ENCODE measurements around the gene CFAP54. TPM values are rescaled to one million over a fixed set of nuclear protein-coding genes. Genes with fewer than 3 reads are reported as not detected.

Gene CFAP54
- polyA plus RNA-seq, 5 donors: 1.1 to 3.2 (median 2.5) TPM

DNA sequence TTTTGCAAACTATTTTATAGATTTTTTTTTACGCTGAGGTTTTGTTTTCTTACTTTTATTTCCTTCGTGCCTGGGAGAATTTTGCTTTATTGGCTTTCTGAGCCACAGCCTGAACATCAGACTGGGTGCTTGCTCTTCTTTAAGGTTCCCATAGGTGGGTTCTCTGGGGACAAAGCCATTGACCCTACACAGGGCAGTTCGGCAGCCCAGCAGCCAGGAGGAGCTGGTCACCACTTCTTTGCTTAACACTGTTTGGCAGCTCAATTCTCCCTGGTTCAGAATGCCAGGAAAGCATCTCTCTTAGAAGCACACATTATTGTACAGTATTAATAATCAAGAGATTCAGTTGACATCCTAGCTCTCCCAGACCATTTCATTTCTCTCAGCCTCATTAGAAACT is 276.9 kb downstream of the CFAP54 start:
- DNase-seq: no peak

DNA sequence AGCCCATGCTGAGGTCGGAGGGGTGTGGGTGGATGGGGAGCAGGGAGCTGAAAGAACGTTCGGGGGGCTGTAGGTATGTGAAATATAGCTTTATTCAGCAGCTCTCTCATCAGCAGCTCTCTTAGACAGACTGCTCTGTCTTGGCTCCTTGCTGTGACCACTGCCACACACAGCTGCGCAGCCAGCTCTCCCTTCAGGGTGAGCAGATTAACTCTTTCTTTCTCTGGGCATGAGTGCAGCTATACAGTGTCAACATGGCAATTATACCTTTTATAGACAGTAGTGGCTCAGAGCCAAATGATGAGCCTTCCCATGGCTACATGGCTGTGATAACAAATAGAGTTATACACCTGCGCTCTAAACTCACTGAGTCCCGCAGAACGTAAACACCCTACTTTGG is 280.0 kb downstream of the CFAP54 start:
- no peak for DNase-seq

DNA sequence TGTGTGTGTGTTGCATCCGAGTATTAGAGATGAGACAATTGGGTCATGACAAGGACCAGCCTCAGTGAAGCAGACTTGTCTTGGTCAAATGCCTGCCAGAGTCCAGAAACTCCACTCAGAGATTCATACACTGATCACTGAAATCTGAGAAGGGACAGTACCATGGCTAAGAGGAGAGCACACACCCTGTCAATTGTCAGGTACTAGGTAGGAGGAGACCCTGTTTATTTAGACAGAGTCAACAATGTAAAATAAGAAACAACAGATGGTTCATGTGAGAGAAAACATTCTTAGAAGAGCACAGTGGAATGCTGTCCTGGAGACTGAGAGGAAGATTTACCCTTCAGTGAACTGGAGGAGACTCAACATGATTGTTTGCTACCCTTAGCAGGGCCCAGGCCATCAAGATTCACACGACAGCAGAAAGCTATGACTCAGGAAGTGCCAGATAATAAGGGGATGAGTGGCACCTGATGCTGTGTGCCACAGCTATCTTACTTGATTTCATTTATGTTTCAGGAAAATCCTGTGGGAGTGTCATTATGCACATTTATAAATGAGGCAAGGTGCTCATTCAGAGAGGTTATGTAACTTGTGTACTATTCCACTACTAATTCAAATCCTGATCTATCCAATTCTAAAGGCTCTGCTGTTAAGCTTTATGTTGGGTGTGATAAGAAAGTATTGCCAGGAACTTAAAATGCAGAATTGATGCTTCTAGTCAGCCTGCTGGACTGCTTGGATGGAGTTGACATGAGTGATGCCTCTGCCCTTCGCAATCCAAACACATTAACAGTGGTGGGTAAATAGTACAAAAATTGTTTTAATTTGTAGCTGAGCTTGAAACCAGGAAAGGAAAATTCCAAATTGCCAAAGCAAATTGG is 281.1 kb downstream of the CFAP54 start:
- no peak for DNase-seq

DNA sequence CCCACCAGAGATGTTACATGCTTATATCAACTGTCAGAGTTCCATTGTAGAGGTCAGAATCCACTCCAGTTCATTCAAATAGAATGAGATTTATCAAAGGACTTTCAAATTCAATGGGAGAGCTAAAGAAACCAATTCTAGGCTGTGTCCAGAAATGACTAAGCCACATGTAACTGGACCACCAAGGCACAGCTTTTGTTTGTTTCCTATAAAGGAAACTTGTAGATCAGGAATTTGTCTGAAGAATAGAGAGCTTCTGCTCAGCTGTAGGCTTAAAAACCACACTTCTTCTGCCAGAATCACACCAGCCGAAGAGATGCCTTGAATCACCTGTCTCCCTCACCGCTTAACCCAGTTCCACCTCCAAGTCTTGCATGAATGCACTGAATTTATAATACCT is 283.7 kb downstream of the CFAP54 start:
- no peak for DNase-seq

DNA sequence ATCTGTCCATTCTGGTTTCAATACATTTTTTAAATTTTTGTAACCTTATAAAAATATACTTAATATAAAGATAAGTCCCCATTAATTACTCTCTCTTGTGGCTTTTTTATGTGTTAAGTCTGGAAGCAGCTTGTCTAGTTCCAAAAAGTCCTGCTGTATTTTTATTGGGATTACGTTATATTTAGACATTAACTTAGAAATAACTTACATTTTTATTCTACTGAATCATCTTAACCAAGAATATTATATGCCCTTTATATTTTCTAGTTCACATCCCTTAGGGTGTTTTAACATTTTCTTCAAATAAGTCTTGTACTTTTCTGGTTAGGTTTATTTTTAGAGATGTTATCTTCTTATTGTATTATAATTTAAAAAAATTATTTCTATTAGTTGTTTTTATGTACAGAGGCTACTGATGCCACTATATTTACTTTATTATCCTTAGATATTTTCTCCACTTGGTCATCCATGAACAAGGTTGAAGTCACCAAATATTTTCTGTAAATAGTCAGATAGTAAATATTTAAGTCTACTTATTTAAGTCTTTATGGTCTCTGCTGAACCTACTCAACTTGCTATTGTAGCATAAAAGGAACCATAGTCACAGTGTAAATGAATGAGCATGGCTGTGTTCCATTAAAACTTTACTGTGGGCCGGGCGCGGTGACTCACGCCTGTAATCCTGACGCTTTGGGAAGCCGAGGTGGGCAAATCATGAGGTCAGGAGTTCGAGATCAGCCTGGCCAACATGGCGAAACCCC is 285.3 kb downstream of the CFAP54 start:
- DNase-seq: no peak

DNA sequence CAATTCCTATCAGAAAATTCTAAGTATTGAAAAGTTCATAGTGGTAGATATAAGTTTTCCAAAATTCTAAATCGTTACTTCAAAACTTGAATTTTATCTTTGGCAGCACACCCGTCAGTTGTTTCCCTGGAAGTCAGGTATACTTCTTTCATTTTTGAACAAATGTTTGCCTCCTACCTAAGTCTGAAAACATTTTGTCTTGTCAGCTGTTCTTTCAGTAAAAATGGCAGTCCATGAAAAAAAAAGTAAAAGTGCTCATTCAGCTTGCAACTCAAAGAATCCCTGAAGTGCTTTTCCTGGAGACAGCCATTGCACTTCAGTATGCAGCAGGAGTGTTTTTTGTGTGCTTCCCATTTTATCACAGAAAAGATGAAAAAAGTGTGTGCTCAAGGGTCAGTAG is 287.5 kb downstream of the CFAP54 start:
- DNase-seq: no peak

DNA sequence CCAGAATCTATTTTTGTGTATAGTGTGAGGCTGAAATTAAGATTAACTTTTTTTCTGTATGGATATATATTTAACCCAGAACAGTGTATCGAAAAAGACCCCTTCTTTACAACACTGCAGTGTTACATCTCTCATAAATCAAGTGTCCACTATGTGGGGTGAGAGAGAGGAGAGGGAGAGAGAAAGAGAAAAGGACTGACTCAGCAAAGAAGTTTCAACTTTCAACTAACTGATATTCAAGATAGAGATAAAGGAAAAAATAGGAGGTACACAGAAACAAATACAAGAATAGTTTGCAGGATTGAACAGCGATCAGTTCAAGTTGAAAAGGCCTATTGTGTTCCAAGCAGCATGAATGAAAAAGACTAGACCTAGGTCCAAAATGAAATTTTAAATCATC is 291.0 kb downstream of the CFAP54 start:
- no peak for DNase-seq

DNA sequence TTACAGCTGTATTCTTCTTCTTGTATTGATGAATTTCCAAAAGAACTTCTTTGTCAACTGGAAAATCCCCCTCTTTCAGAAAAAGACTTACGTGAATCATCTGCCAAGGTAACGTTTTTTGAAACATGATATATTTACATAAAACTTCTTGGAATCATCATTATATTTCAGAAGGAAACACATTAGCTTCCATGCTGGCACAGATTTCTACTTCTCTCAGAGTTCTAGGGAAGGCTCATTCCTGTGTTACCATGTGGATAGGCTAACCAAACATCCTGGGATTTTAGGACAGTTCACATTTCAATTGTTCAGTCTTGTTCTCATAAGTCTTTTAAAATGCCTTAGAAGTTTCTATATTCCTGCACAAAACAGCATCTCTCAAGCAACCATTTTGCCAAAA is 297.4 kb downstream of the CFAP54 start:
- no peak for DNase-seq

DNA sequence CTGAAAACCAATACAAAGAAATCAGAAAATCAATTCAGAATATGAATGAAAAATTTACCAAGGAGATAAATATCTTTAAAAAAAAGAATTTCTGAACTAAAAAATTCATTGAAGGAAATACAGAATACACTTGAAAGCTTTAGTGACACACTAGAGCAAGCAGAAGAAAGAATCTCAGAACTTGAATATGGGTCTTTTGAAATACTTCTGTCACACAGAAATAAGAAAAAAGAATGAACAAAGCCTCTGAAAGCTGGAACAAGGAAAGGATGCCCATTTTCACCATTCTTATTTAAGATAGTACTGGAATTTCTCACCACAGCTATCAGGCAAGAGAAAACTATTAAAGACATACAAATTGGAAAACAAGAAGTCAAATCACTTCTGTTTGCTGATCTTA is 314.6 kb downstream of the CFAP54 start:
- no peak for DNase-seq

DNA sequence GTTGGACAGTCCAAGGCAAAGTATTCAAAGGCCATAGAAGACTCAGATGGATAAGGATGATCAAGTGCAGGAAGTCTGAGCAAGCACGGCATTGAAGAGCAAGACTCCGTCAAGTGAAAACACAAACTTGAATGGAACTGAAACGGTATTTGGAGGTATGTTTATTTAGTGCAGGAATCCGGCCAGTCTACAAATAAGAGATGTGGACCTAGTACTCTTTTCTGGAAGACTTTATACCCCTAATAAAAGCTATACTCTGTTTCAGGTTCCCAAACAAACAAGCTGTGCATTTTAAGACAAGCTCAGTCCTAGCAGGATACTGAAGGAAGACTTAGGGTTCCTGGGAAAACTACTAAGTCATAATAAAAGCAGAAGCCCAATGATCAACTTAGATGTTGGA is 316.9 kb downstream of the CFAP54 start:
- no peak for DNase-seq

DNA sequence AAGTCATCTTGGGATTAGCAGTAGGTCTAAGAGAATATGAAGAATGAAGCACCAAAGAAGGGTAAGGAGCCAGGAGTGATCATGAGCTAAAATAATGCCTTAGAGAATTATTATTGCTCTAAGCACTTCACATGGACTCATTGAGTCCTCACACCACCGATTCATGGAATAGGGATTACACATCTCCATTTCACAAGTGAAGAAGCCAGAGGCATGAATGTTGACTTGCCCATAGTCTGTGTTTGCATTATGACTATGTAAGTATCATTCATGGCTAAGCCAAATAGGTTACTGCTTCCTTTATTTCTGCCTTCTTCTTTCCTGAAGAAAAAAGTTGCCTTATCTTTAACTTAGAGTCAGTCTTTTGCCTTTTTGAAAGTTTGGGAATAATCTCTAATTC is 318.4 kb downstream of the CFAP54 start:
- DNase-seq: no peak

DNA sequence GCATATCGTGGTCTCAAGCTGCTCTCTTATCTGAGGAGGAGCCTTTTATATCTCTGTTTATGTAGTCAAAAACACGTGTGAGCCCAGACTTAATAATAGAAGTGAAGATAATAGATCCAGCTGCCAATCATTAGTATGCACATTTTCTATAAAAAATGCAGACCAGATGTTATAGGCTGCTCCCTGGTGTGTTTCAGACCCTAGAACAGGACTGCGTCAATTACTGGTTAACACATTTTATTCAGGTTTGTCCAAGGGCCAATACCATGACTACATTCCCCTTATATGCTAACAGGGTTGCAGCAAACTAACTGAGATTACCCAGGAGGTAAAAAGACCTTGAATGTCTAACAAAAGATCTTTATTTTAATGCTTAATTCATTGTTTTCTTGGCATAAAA is 319.2 kb downstream of the CFAP54 start:
- no peak for DNase-seq

DNA sequence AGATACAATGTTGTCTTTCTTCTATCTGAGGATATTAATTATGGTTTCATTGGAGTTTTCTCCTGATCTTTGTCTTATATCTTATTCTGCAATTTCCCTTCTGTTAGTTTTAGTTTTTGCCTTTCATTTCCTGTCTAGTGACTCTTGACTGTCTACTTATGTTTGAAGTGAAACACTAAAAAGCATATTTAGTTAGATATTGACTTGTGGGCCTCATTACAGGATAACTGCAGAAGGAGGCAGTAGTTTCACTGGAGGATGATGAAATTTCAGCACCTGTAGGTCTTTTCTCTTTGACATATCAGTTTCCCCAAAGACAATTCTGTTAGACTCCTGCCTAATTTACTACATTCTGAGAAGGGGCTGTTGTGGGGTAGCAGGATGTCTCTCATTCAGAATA is 320.1 kb downstream of the CFAP54 start:
- DNase-seq: no peak

DNA sequence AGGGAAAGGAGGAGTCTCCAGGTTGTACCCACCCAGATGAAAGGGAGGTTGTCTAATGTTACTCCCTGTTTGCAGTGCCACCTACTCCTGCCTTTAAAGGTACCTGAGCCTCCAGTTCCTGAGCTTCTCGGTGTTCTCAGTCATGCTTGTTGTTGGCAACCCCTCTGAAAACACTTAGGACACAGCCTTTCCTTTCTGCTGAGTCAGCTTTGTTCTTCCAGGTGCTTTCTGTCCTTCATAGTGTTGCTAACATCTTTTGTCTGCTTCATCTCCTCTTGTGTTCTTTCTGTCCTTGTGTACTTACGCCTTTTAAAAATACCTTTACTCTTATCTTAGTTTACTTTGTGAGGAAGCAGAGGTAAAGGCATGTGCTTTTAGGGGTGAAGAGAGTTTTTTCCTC is 320.7 kb downstream of the CFAP54 start:
- peak in 1 of 2 donors; percentile 0 for DNase-seq

DNA sequence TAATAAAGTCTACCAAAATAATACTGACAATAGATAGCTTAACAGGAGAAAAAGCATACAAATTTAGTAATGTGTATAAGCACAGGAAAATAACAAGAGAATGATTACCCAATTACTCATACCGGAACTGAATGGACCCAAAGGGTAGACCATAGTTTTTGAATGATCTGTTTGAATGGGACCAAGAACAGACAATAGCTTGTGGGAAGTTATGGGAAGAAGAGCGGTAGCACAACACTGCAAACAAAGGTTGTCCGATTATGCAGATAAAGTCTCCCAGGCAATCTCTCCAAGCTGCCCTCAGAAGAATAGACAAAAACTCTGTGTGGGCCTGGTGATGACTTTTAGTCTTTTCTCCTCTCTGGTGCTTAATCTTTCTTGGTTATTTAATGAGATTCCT is 321.1 kb downstream of the CFAP54 start:
- no peak for DNase-seq

DNA sequence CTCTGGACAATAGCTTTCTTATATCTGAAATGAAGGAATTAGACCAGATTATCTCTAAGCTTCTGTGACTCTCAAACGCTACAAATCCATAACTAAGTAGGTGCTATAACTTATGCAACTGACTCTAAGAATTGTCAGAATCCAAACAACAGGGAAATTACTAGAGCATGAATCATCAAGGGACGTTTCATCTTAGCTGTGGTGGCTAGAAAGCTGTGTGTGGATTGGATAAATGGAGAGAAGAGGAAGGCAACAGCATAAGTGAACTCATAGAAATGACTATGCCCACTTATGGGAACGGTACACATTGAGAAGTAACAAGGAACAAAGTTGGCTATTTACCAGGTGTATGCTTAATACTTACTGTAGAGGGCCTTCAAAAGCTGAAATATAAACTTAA is 321.7 kb downstream of the CFAP54 start:
- DNase-seq: no peak

DNA sequence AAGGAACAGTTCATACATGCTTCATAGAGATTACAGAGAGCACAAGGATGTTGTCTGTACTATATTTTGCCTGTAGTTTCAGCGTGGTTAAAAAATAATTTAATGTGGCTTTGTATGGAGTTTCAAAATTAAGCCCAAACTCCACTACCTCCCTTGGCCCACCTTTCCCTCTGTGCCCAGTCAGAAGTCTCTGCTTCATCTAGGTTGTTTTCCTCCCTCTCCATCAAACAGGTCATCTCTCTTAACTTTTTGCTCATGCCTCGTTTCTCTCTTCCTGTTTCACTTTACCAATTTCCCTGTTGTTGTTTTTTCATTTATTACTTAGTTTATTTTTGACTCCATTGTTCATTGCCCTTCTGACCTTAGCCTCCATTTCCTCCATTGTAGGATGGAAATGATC is 322.8 kb downstream of the CFAP54 start:
- DNase-seq: no peak

DNA sequence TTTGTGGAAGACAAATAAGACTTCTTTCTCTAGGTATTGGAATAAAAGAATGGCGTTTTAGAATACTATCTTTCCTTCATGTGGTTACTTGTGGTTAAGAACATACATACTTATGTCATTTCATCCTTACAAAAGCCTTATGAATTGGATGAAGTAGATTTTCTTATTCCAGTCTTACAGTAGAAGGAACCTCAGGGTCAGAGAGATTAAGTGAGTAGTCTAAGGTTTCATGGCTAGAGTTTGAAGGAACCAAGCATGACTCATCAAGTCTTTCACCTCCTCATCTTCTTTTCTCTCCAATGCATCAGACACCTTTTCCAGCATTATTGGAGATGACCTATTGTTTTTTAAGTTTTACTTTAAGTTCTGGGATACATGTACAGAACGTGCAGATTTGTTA is 324.8 kb downstream of the CFAP54 start:
- no peak for DNase-seq

DNA sequence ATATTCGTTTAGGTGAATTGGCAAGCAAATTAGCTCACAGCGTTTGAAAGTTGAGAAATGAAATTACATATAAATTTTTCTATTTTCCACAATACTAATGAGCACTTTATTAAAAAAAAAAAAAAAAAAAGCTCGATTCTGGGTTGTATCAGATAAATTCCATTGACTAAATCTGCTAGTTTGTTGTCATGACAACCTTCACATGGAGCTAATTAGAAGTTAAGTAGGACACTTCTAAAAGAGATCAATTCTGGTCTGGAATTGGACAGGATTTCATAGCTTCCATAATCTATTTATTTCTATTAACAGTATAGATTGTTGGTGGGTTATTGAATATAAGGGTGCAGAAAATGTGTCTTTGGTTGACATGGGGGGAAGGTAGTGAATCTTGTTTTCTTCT is 332.2 kb downstream of the CFAP54 start:
- DNase-seq: no peak

DNA sequence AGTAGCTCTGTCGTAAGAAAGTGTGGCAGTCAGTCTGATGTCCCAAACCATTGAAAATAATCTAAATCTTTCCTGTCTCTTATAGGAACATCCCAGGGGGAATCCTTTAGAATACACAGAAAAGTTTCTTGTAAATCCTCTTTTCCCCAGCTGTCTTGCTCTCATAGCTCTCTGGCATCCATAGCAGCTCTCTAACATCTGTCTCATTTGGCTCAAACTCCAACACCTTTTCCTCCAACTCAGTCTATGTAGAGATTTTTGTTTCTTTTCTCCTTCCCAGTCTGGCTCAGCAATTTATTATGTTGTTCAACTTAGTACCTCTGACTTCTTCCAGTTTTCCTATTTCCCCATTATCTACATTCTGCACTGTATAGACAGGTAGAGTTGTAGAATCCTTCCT is 333.3 kb downstream of the CFAP54 start:
- DNase-seq: no peak

DNA sequence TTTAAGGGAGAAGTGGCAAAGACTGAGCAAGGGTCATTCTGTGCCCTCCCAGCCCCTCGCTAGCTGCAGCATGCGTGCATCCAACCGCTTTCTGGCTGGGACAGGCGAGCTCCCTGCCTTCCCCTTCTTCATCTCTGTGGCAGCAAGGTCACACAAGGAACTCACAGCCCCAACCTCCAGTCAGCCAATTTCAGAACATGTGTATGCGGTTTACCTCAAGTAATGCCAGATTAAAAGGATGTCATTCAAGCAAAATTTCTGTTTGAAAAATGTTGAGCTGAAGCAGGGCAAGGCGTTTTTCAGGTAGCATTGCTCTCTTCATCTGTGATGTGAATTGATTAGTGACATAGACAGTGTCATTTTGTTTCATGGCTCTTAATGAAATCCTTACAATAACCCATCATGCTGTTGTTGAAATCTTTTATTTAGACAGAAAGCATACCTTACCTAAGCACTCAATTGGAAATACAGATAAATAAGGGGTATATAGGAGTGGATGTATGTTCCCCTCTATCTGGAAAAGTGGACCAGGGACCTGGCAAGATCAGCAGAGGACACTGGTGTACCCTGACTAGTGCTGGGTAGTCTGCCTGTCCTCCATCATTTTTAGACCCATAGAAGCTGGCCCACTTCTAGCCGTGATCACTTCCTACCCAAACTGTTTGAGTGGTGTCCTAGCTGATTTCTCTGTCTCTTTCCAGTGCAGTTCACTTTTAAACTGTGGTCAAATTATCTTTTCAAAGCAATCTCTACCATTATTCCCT is 334.9 kb downstream of the CFAP54 start:
- DNase-seq: no peak

DNA sequence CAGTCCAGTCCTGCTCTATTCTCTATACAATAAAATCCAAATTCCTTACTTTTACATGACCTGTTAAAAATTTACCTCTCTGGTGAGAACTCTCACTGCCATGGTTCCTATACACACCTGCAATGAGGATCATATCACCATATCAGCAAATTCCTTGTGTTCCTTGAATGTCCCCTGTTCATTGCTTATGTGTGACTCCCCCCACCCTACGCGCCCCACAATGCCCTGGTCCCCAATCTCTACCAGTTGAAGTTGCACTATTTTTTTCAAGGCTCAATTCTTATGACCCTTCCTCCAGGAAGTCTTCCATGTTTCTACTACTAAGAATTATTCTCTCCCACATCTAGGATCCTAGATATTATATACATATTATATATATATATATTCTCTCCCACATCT is 335.5 kb downstream of the CFAP54 start:
- no peak for DNase-seq
